Measurements from ENCODE around the gene MAGEB4.
"Not testable (repeated sequence)": the region's sequence is repeated elsewhere in the genome, so short reads cannot be mapped to it uniquely, and the experiment has no call there.

Gene MAGEB4, protein sequence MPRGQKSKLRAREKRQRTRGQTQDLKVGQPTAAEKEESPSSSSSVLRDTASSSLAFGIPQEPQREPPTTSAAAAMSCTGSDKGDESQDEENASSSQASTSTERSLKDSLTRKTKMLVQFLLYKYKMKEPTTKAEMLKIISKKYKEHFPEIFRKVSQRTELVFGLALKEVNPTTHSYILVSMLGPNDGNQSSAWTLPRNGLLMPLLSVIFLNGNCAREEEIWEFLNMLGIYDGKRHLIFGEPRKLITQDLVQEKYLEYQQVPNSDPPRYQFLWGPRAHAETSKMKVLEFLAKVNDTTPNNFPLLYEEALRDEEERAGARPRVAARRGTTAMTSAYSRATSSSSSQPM

DNA sequence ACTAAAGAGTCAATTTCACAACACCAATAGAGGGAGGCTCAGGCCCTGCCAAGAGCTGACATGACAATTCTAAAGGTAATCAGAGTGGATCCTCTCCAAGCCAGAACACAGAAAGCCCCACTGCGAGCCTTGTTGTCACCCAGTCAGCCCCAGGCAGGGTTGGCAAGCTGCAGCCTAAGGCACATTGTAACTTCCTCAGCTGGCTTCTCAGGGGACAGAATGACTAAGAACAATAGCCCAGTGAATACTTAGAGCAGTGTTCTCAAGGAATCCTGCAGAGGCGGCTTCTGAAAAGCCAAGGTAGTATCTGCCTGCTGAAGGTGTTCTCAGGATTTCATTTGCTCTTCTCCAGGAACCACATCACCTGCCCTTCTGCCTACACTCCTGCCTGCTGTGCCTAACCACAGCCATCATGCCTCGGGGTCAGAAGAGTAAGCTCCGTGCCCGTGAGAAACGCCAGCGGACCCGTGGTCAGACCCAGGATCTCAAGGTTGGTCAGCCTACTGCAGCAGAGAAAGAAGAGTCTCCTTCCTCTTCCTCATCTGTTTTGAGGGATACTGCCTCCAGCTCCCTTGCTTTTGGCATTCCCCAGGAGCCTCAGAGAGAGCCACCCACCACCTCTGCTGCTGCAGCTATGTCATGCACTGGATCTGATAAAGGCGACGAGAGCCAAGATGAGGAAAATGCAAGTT lies at the start of gene MAGEB4:
Gene MAGEB4 (plus strand): TSS at position 277 of the 692 bp plus-strand sequence. CDS start 136 bp downstream, at position 413.
- no peak for DNase-seq

DNA sequence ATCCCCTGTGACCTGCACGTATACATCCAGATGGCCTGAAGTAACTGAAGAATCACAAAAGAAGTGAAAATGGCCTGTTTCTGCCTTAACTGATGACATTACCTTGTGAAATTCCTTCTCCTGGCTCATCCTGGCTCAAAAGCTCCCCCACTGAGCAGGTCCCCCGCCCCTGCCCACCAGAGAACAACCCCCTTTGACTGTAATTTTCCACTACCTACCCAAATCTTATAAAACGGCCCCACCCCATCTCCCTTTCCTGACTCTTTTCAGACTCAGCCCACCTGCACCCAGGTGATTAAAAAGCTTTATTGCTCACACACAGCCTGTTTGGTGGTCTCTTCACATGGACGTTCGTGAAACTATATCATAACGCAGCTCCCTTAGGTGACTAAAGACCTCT lies 47.9 kb upstream of the MAGEB4 start:
- not testable (repeated sequence) for DNase-seq

DNA sequence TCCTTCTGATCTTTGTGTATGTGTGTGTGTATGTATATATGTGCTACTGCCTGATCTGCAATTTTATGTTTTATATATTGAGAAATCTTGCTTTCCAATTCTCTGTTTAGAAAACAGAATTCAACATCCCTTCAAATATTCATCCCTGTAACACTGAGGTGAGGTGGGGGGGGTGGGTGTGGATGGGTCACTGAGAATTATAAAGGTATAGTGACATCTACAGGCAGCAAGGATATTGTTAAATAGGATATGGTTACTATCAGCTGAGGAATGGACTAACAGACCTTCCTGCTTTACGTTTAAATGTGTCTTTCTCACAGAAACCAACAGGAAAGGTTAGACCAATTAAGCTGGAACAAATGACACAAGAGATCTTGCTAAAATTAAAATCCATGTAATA lies 45.5 kb upstream of the MAGEB4 start:
- DNase-seq = peak; percentile 1

DNA sequence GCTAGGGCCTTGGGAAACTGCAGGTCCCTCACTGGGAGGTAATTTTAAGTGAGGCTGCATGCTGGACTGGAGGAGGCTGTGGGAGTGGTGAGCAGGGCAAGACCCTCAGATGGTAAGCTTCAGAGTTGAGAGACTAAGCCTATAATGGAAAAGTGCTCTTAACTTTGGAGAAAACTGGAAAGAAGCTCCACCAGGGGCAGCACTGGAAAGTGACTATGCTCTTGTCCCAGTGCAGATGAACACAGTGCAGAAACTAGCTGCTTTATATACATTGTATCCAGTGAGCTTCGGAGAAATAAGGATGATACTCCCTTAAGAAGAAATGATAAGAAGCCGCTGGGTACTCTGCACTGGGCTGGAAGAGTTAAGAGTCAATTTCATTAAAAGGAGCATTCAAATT lies 29.6 kb upstream of the MAGEB4 start:
- no peak for DNase-seq

DNA sequence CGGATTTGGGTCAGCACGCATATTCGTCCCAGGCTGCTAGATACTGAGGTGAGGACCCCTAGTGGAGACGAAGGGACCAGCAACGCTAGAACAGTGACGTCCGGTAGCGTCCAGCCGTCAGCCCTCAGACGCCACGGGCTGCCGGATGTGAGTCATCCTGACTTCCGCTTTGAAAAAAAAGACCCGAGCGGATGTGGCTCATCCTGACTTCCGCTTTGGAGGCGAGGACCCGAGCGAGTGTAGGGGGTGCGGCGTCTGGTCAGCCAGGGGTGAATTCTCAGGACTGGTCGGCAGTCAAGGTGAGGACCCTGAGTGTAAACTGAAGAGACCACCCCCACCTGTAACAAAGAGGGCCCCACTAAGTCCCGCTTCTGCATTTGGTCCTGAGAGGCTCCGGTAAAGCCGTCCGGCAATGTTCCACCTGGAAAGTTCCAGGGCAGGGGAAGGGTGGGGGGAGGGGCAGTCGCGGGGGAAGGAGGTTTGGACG lies 26.4 kb upstream of the MAGEB4 start, which contains the start of gene MAGEB2:
Gene MAGEB2 (plus strand): TSS at position 207 of the 487 bp plus-strand sequence. CDS start 3,018 bp downstream, outside the sequence.
- DNase-seq = no peak

DNA sequence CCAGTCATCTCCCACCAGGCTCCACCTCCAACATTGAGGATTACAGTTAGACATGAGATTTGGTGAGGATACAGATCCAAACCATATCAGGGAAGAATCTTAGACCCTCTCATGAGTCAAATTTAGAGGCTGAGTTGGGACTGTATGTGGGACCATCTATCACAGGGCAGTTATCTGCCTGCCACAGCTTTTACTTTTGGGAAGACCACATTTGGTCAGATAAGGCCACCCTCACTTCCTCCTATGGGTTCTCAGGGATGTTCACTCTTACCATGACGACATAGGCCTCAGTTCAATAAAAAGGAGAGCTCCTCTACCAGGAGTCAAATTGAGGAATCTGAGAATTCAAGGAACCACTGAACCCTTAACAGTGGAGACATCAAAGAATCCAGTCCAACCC lies 24.3 kb upstream of the MAGEB4 start:
- no peak for DNase-seq

DNA sequence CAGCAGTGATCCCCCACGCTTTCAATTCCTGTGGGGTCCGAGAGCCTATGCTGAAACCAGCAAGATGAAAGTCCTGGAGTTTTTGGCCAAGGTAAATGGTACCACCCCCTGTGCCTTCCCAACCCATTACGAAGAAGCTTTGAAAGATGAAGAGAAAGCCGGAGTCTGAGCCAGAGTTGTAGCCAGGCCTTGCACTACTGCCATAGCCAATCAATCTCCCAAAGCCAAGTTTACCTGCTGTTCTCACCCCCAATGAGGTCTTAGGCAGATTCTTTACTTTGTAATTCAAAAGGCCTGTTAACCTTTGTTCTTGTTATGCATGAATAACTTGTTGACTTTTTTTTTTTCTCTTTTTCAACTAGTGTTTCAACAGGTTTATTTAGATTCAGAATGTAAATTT lies 22.4 kb upstream of the MAGEB4 start:
- DNase-seq = no peak

DNA sequence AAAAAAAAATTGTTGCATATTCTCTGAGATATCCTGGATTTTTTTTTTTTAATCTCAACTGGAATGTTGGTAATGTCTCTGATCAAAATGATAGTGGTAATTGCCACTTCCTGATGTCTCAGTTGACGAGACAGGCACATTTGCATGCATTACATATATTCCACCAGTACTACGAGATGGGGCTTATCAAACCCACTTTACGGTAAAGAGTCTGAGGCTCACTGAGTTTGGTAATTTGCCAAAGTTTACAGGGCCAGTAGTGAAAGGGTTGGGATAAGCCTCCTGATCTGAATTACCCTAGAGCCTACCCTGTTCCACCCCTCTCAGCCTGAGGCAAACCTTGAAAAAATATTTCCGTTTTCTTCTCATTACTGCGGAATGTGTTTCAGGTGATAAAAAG lies 21.1 kb upstream of the MAGEB4 start:
- DNase-seq = no peak

DNA sequence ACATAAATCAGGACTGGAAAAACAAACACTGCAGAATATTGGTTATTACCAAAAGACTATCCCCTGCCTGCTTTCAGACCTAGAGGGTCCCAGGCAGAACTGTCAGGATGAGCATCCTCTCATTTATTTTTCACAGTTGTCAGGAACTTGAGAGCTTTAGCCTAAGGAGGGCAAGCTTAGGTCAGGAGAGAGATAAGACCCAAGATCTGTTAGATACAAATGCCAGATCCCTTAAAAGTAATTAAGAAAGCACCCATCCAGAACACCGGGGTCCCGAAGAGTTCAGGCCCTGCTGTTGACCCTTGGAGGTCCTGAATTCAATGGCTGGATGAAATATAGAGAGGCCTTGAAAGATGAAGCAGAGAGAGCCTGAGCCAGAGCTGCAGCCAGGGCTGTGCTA lies 17.3 kb upstream of the MAGEB4 start:
- no peak for DNase-seq

DNA sequence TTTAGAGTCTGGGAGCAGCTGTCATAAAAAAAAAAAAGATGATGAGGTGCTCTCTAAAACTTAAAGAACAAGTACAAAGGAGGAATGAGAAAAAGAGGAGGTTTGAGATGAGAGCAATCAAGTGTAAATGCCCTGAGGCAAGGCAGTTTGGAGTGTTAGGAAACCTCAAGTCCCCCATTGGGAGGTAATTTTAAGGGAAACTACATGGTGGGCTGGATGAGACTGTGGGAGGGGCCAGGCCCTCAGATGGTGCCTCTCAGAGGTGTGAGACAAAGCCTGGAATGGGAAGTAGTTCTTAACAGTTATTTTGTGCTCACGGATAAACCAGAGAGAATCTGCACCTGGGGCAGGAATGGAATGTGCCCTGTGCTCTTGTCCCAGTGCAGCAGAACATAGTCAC lies 13.3 kb upstream of the MAGEB4 start:
- DNase-seq = no peak

DNA sequence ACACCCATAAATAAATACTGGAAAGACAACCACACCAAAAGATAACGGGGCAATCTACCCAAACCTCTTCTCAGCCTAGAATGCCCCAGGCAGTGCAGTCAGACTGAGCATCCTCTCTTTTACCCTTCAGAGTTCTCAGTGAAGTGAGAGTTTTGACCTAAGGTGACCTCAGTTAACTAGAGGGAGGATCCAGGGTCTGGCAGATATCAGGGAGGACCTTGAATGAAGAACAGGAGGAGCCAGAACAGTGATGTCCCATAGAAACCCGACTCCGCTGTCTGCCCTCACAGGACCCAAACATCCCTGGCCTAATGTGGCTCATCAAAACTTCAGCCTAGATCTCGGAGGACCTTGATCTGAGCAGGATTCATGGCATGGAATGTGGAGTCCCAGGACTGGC lies 11.4 kb upstream of the MAGEB4 start, which contains the start of gene MAGEB3:
Gene MAGEB3 (plus strand): TSS at position 263 of the 400 bp plus-strand sequence. CDS start 5,268 bp downstream, outside the sequence.
- no peak for DNase-seq

DNA sequence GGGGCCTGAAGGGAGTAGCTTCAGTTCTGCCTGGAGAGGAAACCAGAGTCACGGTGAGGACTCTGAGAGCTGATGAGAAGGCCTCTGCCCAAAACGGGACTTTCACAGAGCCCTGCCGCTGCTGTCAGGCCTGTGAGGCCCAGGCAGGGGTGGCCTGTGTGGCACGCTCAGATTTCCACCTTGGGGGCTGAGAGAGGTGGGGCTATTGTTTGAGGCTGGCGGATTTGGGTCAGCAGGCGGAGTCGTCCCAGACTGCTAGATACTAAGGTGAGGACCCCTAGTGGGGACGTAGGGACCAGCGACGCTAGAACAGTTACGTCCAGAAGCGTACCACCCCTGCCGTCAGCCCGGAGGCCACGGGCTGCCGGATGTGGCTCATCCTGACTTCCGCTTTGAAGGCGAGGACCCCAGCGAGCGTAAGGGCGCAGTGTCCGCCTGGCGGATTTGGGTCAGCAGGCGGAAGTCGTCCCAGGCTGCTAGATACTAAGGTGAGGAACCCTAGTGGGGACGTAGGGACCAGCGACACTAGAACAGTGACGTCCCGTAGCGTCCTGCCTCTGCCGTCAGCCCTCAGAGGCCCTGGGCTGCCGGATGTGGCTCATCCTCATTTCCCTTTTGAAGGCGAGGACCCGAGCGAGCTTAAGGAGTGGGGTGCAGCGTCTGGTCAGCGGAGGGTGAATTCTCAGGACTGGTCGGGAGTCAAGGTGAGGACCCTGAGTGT lies 5.1 kb downstream of the MAGEB4 start, which contains the start of gene MAGEB1:
Gene MAGEB1 (plus strand): TSS at position 378 of the 721 bp plus-strand sequence. CDS start 3,348 bp downstream, outside the sequence.
- DNase-seq = no peak

DNA sequence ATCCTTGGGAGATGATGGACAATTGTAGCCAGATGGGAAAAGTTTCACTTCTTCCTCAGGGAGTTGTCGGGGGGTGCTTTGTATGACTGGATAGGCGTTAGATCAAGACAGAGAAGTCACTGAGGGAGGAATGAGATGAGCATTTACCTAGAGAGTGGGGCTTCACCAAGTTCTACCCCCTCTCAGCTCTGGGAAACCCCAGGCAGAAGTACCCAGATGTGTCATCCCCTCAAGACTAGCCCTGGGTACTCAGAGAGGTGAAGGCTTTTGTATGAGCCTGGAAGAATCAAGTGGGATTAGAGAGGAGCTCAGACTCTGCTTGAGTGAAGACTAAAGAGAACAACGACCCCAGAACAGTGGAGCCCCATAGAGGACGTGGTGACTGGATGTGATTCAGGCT lies 7.1 kb downstream of the MAGEB4 start:
- DNase-seq = no peak

DNA sequence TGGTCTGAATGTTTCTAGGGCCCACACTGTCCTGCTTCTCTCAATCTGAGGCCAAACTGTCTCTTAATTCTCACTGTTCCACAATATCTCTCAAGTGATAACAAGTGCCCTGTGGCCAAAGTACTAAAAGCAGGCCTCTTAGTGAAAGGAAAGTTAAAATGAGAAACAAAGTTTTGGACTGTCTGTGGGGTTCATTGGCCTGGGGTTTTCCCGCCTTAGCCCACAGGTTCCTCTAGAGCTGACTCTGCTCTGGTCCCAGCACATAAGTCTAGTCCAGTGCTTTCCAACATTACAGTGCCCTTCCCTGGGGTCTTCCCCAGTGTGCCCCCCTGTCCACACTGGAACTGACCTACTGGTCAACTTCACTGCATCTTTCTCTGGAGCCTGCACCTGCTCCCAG lies 11.5 kb downstream of the MAGEB4 start:
- no peak for DNase-seq

DNA sequence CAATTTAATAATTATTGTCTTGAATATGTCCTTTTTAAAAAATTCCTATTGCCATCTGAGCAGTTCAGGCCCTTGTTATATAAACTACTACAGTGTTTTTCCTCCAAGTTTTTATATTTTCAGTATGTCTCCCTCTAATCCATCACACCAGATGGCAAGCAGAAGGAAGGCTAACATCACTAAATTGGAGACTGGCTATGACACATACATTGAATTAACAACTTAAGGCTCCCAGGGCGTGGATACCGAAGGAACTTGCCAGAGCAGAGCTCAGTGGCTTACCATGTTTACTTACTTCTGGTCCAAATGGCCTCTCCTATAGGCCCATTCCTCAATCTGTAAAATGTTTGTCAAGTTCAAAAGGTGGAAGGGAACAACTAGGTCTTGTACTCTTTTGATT lies 18.1 kb downstream of the MAGEB4 start:
- DNase-seq = no peak

DNA sequence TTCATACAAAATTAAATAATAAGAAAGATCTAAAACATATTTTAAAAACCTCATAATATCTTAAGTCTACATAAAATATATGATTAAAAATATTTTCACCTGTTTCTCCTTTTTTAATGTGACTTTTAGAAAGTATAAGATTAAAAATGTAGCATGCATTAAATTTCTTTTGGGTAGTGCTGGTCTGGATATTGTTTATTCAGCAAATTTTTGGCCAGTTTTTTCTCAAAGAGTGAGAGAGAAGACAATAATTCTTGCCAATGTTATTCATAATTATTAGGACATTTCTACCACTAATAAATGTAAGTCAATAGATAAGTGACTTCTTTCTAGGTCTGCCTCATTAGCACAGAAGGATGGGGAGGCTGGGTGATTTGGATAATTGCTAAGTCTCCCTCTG lies 19.2 kb downstream of the MAGEB4 start:
- no peak for DNase-seq

DNA sequence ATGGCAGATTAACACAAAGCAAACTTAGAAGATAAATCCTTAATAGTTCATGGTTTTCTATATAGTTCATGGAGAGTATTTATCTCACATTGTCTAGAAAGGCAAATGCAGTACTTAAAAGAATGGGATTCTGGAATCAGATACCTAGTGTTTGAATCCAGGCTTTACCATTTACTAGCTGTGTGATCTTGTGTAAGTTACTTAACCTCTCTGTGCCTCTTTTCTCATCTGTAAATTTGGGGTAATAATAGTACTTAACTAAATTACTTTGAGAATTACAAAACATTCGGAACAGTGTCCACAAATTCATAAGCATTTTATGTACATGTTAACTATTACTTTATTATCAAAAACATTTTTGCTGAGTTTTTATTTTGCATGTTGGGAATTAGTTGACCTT lies 21.0 kb downstream of the MAGEB4 start:
- DNase-seq = no peak

DNA sequence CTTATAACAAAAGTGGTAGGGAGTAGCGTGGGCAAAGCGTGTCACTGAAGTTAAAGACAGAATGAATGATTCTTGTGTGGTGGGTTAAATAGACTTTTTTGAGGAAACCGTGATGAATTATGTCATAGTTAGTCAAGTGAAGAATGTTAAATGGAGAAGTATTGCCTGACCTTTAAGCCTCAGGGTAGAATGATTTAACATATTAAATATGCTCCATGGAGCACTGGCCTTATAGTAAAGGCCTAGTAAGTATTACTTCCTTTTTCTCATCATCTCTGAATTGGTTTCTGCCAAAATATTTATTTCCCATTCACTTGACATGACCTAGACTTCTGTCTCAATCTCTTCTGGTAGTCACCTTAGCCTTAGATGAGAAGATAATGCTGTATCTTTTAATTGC lies 28.8 kb downstream of the MAGEB4 start:
- DNase-seq = no peak

DNA sequence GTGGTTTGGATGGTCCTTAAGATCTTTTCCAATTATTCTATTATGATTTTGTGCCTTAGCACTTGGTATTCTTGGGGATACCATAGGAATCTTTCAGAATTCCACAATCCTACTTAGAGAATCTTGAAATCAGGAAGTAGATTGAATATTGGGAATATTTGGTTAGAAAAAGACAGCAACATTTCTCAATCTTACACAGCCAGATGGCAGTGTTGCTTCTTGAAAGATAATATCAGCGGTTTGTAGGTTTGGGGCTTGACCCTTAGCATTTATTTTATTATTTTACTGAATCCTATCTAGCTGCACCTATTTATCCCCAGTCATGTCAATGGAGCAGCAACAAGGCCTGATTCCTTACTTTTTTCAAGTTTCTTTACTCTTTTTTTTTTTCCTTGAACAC lies 33.7 kb downstream of the MAGEB4 start:
- DNase-seq = no peak

DNA sequence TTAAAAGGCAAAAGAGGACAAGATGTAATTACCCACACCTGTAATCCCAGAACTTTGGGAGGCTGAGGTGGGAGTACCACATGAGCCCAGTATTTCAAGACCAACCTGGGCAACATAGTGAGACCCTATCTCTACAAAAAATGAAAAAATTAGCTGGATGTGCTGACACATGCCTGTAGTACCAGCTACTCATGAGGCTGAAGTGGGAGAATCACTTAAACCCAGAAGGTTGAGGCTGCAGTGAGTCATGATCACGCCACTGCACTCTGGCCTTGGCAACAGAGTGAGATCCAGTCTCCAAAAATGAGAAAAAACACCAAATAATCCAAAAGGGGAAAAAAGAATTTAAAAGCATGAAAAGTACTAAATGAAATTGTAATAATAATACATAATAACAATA lies 36.6 kb downstream of the MAGEB4 start:
- DNase-seq = no peak

DNA sequence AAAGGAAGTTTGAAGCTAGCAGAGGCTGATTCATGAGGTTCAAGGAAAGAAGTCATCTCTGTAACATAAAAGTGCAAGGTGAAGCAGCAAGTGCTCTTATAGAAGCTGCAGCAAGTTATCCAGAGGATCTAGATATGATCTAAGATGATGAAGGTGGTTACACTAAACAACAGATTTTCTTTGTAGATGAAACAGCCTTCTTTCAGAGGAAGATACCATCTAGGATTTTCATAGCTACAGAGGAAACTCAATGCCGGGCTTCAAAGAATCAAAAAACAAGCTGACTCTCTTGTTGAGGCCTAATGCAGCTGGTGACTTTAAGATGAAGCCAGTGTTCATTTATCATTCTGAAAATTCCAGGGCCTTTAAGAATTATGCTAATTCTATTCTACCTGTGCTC lies 38.6 kb downstream of the MAGEB4 start:
- no peak for DNase-seq

DNA sequence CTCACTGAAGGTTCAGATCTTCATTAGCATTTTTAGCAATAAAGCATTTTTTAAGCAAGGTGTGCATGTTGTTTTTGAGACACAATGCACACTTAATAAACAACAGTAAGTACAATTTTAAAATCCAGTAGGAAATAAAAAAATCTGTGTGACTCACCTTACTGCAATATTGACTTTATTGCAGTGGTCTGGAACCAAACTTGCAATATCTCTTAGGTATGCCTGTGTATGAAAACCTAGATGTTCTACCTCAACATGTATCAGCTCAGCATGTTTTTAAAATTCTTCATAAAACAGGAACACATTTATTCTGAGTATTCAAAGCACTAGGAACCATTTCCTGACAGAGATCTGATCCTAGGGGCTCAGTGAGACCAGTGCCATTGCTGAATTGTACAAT lies 40.7 kb downstream of the MAGEB4 start:
- DNase-seq = no peak

DNA sequence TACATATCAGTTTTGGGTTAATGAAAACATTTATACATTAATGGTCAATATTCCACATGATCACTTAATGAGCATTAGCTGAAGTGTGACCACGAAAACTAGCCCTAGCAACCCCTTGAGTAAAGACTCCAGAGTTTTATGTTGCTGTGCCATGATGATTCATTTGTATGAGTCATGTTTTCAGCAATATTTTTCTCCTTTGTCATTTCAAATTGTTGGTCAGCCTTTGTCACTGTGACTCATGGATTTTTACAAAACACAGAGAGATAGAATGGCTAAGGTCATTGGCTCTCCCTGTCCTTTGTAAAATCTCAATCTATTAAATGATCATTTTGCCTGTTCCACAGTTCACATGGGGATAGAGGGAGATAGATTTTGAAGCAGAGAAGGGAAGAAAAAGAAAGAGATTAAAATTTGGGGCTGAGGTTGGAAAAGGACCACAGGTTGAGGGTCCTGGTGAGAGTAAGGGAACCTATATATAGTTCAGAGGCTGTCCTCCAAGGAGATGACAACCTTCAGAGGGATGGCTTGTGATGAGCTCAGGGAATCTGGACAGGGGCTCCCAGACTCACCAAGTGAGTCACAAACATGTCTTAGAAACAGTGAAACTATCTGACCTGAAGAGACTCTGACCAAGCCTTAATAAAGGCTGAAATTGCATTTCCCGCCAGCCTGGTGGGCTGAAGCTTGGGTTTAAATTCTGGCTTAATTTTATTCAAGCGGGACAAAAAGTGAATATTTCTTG lies 41.8 kb downstream of the MAGEB4 start:
- no peak for DNase-seq

Measured in NCI-H345 (cell line).